HPDE6-E6E7 (cell line): ENCODE measurements around the gene CHCHD6.

Source experiments
- DNase-seq: peaks from one replicate; pipeline ENCODE4 v3.0.0; 2011; ENCODE audit warnings: missing footprints; ENCODE audit errors: extremely low spot score

CHCHD6 gene

DNA sequence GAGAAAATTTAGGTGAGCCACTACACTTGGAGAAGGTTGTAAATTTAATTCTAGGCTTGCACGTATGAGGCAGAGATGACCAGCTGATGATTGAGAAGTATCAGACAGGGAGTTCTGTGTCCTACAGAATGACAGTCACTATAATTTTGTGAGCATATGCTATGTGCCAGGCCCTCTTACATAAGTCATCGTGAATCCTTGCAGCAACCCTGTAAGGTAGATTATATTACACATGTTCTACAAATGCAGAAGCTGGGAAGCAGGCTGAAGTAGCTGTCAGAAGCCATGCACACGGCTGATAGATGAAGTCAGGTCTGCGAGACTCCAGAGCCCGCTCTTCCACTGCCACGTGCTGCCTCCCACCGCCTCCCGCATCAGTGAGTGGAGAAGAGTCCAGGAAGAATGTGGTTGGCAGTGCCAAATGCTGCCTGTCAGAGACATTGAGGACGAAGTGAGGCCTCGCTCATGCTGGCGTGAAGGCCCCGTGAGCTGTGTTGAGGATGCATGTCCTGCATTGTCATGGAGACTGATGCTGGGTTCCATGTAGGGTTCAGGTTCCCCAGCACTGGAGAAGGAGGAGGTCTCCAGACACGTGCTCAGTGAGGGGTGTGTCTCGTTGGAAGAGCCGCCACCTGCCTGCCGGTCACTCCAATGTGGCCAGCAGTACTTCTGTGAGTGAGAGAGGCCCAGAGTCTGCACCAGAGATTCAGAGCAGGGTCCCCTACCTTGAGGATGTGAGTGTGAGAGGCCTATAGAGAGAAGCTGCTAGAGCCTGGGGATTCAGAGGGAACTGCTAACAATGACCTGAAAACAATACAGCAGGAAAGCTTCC lies 155.6 kb downstream of the CHCHD6 start:
- no peak for DNase-seq

- DNase-seq: no peak
These were observed 161.7 kb downstream of the CHCHD6 start for GRCh38 chr3:126865736-126866135.

GRCh38 chr3:126866175-126866759 lies 162.2 kb downstream of the CHCHD6 start:
- DNase-seq: no peak

GRCh38 chr3:126867190-126867862 lies 163.3 kb downstream of the CHCHD6 start:
- DNase-seq: no peak

DNA sequence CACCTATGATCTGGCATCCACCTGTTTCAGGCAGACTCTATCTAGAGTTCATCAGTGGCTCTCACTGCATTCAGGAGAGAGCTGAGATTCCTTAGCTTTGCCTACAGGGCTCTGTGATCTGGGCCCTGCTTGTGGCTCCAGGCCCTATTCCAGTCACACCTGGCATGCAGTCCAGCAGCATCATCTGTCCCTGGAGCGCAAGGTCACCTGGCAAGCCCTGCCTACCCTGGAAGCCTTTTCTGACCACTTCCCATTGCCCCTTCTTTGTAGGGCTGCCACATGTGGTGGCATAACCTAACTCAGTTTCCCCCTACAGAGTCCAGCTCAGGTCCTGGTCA lies 163.8 kb downstream of the CHCHD6 start:
- no peak for DNase-seq

- no peak for DNase-seq
These were observed 166.7 kb downstream of the CHCHD6 start for GRCh38 chr3:126870608-126871210.

DNA sequence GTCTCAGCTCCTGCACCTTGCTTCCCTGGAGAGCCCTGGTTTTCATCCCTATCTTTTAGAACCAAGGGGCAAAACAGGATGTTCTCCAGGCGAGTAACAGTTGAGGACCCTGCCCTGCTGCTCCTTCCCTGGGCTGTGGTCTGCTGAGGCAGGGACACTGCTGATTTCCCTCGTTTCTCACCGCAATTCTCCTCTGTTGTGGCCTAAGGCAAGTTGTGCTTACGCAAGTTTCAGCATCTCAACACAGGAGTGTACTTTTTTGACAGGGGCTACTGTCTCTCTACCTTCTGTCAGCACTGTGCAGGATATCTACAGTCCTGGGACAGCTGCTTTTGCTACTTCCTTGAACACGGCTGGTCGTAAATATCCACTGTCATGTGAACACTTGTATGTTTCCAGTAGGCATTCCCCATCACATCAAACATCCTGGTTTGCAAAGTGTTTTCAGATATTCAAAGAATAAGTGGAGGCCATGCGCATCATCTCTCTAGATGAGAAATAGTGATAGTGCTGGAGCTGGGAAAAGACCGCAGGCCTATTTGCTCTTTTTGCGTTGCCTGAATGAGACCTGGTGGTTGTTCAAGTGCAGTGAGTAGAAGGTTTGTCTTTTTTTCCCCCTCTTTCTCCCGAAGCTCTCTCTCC lies 168.8 kb downstream of the CHCHD6 start:
- DNase-seq: no peak

DNA sequence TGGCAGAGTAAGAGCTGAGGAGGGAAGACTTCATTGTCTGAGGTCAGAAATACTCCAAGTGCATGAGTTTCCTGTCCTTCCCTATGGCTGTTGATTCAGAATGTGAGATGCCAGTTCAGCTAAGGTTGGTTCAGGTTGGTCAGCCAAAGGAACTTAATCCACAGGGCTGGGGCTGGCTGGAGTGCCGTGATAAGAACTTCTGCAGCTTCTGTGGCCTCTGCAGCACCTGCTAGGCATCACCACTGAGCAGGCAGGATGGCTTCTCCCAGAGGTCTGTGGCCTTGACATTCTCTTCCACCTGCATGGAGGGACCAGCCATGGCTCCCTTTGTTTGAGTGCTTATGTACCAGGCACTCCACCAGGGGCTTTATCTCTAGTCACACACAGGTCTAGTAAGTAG lies 169.4 kb downstream of the CHCHD6 start:
- DNase-seq: no peak

DNA sequence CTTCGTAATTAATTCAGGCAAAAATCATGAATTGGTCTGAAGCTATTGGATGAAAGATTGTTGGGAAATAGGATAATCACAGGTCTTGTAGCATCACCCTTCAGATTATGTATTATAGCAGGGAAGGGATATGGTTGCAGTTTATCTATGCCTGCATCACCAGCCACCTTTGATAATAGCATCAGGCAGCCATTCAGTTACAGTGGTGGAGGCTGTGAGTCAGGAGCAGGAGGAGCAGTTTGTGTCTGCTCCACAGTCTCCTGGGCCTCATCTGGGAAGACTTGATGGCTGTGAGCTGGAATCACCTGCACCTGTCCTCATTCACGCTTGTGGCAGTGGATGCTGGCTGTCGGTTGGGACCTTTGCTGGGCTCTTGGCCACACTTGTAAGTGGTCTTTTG lies 174.6 kb downstream of the CHCHD6 start:
- DNase-seq: no peak

- no peak for DNase-seq
These were observed 176.9 kb downstream of the CHCHD6 start for GRCh38 chr3:126880901-126881300.

- no peak for DNase-seq
These were observed 177.8 kb downstream of the CHCHD6 start for GRCh38 chr3:126881861-126882260.

GRCh38 chr3:126883241-126883640 lies 179.2 kb downstream of the CHCHD6 start:
- DNase-seq: no peak

DNA sequence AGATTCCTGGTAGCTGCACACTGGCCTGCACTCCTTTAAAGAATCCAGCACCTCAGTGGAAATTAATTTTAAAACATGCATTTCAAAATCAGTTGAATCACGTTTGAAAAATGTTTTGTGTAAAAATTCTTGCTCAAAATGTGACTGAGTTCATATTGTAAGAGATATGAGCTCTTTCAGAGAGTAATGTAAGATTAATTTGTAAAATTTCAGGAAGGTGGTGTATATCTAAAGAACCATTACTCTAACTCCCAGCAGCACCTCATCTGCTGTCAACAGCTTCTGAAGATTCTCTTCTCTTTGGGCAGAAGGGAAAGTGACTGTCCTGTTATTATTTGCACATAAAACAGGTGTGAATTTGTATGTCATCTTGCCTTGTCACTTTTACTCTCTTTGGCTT lies 181.4 kb downstream of the CHCHD6 start:
- DNase-seq: no peak

- DNase-seq: no peak
These were observed 182.2 kb downstream of the CHCHD6 start for GRCh38 chr3:126886217-126886616.

GRCh38 chr3:126887686-126888085 lies 183.6 kb downstream of the CHCHD6 start:
- DNase-seq: no peak

GRCh38 chr3:126888186-126888760 lies 184.2 kb downstream of the CHCHD6 start:
- DNase-seq: no peak

DNA sequence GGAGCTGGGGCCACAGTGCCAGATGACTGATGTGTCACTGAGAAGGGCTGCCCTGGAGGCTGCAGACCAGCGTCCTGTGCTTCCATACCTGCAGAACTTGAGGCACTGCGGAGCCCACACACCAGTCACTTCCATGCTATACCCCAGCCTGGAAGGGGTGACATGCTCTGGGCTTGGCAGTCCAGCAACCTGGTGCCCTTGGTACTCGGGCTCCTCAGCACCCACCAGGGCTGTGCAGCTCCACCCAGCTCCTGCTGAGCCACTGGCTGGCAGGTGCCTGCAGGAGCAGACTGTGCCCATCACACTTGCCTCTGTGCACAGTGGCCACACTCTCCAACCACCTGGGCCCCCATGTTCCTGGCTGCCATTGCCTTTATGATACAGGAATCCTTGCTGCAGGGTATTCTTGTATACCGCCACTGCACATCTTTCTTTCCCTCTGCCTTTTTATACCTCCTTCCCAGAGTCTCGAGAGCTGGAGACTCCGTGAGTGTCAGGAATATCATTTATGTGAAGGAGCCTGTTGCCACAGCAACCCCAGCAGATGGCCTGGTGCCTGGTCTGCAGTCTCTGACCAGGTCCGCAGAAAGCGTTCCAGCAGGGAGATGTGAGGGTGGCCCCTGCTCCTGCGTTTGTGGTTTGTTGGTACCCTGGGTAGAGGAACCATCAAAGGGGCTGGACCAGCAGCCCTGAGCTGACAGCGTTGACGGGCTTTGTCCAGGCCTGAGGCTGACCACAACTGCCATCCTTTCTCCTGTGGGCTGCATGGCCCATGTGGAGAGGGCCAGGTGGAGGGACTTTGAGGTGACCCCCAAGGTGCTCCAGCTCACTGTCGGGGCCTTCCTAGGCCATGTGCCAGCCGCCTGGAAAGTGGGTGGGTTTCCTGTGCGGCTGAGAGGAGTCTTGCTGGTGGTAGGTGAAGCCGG lies 185.5 kb downstream of the CHCHD6 start:
- DNase-seq: no peak

GRCh38 chr3:126891141-126891540 lies 187.1 kb downstream of the CHCHD6 start:
- no peak for DNase-seq

- DNase-seq: no peak
These were observed 187.8 kb downstream of the CHCHD6 start for GRCh38 chr3:126891791-126892190.

DNA sequence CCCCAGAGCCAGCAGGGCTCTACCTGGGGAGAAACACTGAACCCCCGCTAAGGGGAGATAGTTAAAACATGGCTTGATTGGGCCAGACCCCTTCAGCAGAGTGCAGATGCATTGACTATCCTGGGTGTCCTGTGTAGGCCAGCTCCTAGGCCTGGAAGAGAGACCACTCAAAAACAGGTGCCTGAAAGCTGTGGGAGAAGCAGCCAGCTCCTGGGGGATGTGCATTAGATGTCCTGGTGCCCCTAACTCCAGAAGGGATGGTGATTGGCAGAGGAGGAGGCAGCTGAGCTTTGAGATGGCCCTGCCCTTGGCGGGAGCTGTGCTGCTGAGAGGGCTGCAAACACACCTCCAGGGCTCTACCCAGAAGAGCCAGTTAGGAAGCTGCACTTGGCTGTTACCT lies 189.6 kb downstream of the CHCHD6 start:
- no peak for DNase-seq

GRCh38 chr3:126894475-126894874 lies 190.4 kb downstream of the CHCHD6 start:
- DNase-seq: no peak
